AG04449 (cell line): ENCODE results near the gene ADD2.

ENCODE experiments used
- CTCF ChIA-PET: fragments of 350-600 bp; formaldehyde crosslinking; extraction: SDS; loops from one replicate; lab custom pipeline; 2021; ENCODE audit warnings: antibody characterized with exemption; lab: Yijun Ruan, JAX
- POLR2A ChIA-PET: fragments of 400-600, 350-600 bp; formaldehyde crosslinking; extraction: SDS; loops from one replicate; lab custom pipeline; 2020; ENCODE audit warnings: antibody characterized with exemption, inconsistent platforms; lab: Yijun Ruan, JAX
- DNase-seq: peaks from one replicate; pipeline ENCODE4 v3.0.0-alpha.2; 2010; ENCODE audit warnings: low read depth, low spot score
- H3K4me3 ChIP-seq: 2 replicates; pipeline ENCODE4 v1.5.1; 2011; ENCODE audit warnings: low read depth, mild to moderate bottlenecking, control low read depth, low read length
- CTCF ChIP-seq: IDR thresholded peaks from one replicate; pipeline ENCODE4 v1.5.1; 2011; ENCODE audit warnings: mild to moderate bottlenecking, moderate library complexity, low read length, control low read depth, inconsistent platforms; ENCODE audit not compliant: insufficient read depth; ENCODE audit errors: missing control alignments

The ADD2 gene

DNA sequence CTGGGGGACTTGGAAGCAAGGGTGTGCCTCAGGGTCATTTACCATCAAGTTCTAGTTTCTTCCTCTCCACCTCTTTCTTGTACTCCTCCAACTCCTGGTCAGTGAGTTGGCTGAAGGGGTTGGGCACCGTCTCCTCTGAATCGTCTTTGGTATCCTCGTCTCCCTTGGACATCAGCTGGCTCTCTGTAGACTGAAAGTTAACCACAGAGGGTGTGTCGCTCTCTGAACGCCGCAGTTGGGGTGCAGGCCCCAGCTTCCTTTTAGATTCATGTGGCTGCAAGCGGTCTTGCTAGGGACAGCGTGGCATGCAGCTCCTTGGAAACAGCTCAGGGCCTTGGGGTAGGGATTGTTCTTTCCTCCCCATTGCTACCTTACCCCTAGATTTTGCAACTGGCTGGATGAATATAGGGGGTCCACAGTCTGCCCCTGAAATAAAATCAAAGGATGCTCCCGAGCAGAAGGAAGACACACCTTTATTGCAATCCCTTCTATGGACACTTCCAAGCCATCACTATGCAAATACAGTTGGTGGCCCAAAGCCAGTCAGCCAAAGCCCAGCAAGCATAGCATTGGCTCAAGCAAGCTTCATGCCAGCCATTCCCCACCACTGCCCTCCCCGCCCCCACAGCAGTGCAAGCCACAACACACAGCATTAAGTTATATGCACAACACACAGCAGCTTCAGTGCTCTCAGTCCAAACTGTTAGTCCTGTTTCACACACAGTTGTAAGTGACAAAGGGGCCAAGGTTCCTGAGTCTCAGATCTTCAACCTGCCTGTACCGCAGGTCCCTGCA lies 93.2 kb downstream of the ADD2 start:
- no peak overlapping the region for H3K4me3 ChIP-seq
- no peak for TF ChIP-seq CTCF
- ChIA-PET POLR2A (interaction anchor here (0.6 kb wide), 1 partner anchor 209 kb away, joined by 3 read pairs; no protein-coding TSS in a partner anchor), CTCF (interaction anchor here (1.2 to 1.3 kb wide), 2 partner anchors 370 to 373 kb away, joined by 3 read pairs; partner anchors contain the start of gene FAM136A)
- DNase-seq = no peak

DNA sequence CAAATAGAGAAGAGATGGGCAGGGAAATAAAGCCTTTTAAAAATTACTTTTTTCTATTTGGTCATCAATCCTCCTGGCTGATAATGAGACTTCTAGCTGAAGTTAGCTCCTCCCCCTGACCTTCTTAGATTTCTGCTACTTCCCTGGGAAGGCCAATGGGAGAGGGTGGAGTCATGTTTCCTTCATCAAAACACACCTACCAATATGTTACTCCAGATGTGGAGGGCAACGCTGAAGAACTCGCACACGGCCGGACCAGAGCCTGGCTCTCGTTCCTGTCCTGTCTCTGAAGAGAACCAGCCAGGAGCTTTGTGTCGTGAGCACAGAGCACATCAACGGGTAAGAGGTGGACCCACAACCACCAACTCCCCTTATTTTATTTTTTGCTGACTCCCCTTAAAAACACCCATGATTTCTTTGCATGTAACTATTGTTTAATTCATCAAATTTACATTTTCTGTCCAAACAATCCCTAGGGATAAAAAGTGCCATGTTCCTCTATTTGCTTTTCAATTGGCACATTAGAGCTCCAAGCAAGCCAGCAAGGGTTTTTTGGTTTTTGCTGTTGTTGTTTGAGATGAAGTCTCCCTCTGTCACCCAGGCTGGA lies 94.9 kb downstream of the ADD2 start:
- TF ChIP-seq CTCF = no peak
- DNase-seq = no peak
- CTCF ChIA-PET = interaction anchor here (0.9 to 1.9 kb wide), 3 partner anchors 14 to 369 kb away, joined by 3 to 5 read pairs (median 3); no protein-coding TSS in a partner anchor

GRCh38 chr2:70671092-70671675 lies 96.8 kb downstream of the ADD2 start:
- ChIA-PET POLR2A (no interaction called here), CTCF (interaction anchor here (2.2 kb wide), 1 partner anchor 15 kb away, joined by 6 read pairs; no protein-coding TSS in a partner anchor)
- no peak overlapping the region for H3K4me3 ChIP-seq
- DNase-seq = no peak
- TF ChIP-seq CTCF = no peak

More for the DNA sequence above, 94.9 kb downstream of the ADD2 start:
- POLR2A ChIA-PET = no interaction called here
- no peak overlapping the region for H3K4me3 ChIP-seq

- CTCF ChIA-PET = interaction anchor here (0.8 to 2.2 kb wide), 2 partner anchors 16 to 53 kb away, joined by 5 to 6 read pairs; no protein-coding TSS in a partner anchor
- POLR2A ChIA-PET = no interaction called here
- no peak overlapping the region for H3K4me3 ChIP-seq
- no peak for TF ChIP-seq CTCF
- no peak for DNase-seq
These were observed 97.4 kb downstream of the ADD2 start for GRCh38 chr2:70670626-70671025.

DNA sequence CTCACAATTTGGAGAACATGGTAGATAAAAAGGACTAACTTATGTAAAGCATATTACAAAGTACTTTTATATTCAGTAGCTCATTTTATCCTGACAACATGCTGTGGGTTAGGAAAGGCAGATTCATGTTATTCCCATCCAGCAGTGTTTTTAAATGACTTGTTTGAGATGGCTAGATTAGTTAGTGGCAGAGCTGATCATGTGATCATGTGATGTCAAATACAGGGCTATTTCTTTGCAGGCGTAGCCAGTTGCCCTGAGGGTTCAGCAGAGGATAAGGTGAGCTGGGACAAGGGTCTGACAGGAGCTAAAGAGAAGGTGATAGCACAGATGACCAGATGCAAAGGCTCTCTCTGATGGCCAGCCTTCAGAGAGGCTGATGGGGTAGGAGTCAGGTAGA lies 97.8 kb downstream of the ADD2 start:
- CTCF ChIA-PET = interaction anchor here (0.8 to 2.2 kb wide), 3 partner anchors 14 to 52 kb away, joined by 4 to 6 read pairs (median 5); no protein-coding TSS in a partner anchor
- no peak for DNase-seq
- POLR2A ChIA-PET = no interaction called here
- no peak for TF ChIP-seq CTCF
- no peak overlapping the region for H3K4me3 ChIP-seq
